ENCODE measurements around the gene REELD1.

Gene REELD1

GRCh38 chr4:146267826-146268225 lies 53.5 kb downstream of the REELD1 start:
- no peak for DNase-seq (ENCODE audit: low spot score)

GRCh38 chr4:146269228-146269653 lies 54.9 kb downstream of the REELD1 start:
- no peak for DNase-seq (ENCODE audit: low spot score)

- no peak for DNase-seq (ENCODE audit: low spot score)
Measured at GRCh38 chr4:146271466-146271865, 57.1 kb downstream of the REELD1 start.

- DNase-seq (ENCODE audit: low spot score): no peak
Measured at GRCh38 chr4:146273204-146273901, 59.0 kb downstream of the REELD1 start.

- DNase-seq (ENCODE audit: low spot score): no peak
Measured at GRCh38 chr4:146274774-146275173, 60.4 kb downstream of the REELD1 start.

GRCh38 chr4:146275370-146275769 lies 61.0 kb downstream of the REELD1 start:
- DNase-seq (ENCODE audit: low spot score): no peak

- no peak for DNase-seq (ENCODE audit: low spot score)
Measured at GRCh38 chr4:146278986-146279385, 64.6 kb downstream of the REELD1 start.

All from HuH-7 (cell line).